Omental fat pad (tissue), 4 donors: Measurements from ENCODE around the gene REPS1. TPM values are rescaled to one million over a fixed set of nuclear protein-coding genes. Genes with fewer than 3 reads are reported as not detected.
A peak's percentile ranks its signal among the peaks of the same experiment; 100 is the strongest.

Experiments used
- ATAC-seq: fragments of 150-250 bp; one replicate; pipeline ENCODE4 v1.9.1; 2016; ENCODE audit warnings: mild to moderate bottlenecking, moderate library complexity; ENCODE audit not compliant: low FRiP score
- DNase-seq: peaks from one replicate; pipeline ENCODE4 v3.0.0-alpha.2; 2019; ENCODE audit warnings: low spot score
- CTCF ChIP-seq, 3 donors: fragments of 450-650 bp; IDR thresholded peaks; one replicate each; pipeline ENCODE4 v1.5.1; 2016 to 2017; ENCODE audit warnings: antibody characterized with exemption in 3 of 3, mild to moderate bottlenecking in 3 of 3, moderate library complexity in 2 of 3
- total RNA-seq, 4 donors: library from RNA; depleted of rRNA; stranded (reverse); fragments of >200 nt; gene quantifications; one replicate each; pipeline ENCODE4 v1.1.0, GENCODE V29; 2016

Gene REPS1
- total RNA-seq, 4 donors from 2014 or later: 25.2 to 46.0 (median 35.9) TPM

DNA sequence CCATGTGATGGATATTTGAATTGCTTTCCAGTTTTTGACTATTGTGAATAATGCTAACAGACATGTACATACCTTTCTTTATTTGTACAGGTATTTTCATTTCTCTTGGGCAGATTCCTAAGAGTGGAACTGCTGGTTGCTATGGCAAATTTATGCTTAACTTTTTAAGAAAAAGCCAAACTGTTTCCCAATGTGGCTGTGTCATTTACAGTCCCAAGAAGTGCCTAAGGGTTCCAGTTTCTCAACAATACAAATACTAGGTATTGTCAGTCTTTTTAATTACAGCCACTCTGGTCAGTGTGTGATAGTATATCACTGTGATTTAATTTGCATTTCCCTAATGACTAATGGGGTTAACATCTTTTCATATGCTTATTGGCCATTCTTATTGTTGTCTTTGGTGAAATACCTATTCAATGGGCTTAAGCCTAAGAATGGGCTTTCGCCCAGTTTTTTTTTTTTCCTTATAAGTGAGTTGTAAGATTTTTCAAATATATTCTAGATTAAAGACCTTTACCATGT lies 10.3 kb downstream of the REPS1 start:
- DNase-seq: no peak
- ATAC-seq: no peak
- TF ChIP-seq CTCF (IDR thresholded peaks at IDR 0.05): no peak

- no peak for ATAC-seq
- no peak for DNase-seq
- TF ChIP-seq CTCF (IDR thresholded peaks at IDR 0.05): no peak
Measured at GRCh38 chr6:138977242-138977641, 10.8 kb downstream of the REPS1 start.

DNA sequence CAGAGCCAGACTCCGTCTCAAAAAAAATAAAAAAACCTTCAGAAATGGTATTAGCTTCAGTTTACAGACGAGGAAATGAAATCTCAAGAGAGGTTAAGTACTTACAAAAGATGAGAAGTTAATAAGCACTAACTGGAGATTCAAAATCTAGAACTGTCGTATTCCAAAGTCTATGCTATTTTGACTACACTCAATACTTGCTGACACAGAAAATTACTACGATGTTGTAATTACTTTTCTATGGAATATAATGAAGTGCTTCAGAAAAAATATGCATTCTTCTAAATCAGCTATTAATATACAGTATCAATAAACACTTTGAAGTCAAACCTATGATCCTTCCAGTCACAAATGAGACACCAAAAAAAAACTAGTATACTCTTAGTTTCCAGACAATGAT lies 12.2 kb downstream of the REPS1 start:
- DNase-seq: no peak
- ATAC-seq: no peak
- TF ChIP-seq CTCF (IDR thresholded peaks at IDR 0.05): no peak

GRCh38 chr6:138973466-138974153 lies 14.4 kb downstream of the REPS1 start:
- no peak for DNase-seq
- no peak for TF ChIP-seq CTCF (IDR thresholded peaks at IDR 0.05)
- peak; percentile 30 for ATAC-seq

GRCh38 chr6:138972226-138972665 lies 15.8 kb downstream of the REPS1 start:
- no peak for DNase-seq
- no peak for ATAC-seq
- no peak for TF ChIP-seq CTCF (IDR thresholded peaks at IDR 0.05)

GRCh38 chr6:138971601-138972000 lies 16.5 kb downstream of the REPS1 start:
- ATAC-seq (no peak), DNase-seq (no peak)
- no peak for TF ChIP-seq CTCF (IDR thresholded peaks at IDR 0.05)

- no peak for DNase-seq
- peak; percentile 86 for ATAC-seq
- TF ChIP-seq CTCF (IDR thresholded peaks at IDR 0.05): no peak
Measured at GRCh38 chr6:138970856-138971425, 17.1 kb downstream of the REPS1 start.
